Body of pancreas (tissue), 4 donors: ENCODE data around the gene HLA-DQA1.
"Not testable (repeated sequence)": the region's sequence is repeated elsewhere in the genome, so short reads cannot be mapped to it uniquely, and the experiment has no call there.

Experiments
- POLR2A ChIP-seq, 3 donors: fragments of 450-650 bp; IDR thresholded peaks; one replicate each; pipeline ENCODE4 v1.6.1; 2016; ENCODE audit warnings: antibody characterized with exemption in 3 of 3, mild to moderate bottlenecking in 2 of 3
- TF ChIP-seq, protein P1 (sequence below), 7 experiments: fragments of 450-650 bp in 4 of 7; fragments of 200-600 bp in 3 of 7; sonication (generic) in 3 of 7; IDR thresholded peaks; one replicate each; pipeline ENCODE4 v1.5.1; 2016 to 2019; ENCODE audit warnings: antibody characterized with exemption in 7 of 7

DNA sequence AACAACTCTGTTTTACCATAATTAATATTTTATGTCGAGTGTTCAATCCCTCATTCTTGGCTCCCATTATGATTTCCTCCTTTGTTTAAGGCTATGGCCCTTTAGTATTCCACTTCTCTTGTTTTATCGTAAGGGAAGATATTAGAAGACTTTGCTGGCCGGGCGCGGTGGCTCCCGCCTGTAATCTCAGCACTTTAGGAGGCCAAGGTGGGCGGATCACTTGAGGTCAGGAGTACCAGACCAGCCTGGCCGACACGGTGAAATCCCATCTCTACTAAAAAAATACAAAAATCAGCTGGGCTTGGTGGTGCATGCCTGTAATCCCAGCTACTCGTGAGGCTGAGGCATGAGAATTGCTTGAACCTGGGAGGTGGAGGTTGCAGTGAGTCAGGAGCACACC is 46.5 kb upstream of the HLA-DQA1 start:
- TF ChIP-seq, protein P1, sequence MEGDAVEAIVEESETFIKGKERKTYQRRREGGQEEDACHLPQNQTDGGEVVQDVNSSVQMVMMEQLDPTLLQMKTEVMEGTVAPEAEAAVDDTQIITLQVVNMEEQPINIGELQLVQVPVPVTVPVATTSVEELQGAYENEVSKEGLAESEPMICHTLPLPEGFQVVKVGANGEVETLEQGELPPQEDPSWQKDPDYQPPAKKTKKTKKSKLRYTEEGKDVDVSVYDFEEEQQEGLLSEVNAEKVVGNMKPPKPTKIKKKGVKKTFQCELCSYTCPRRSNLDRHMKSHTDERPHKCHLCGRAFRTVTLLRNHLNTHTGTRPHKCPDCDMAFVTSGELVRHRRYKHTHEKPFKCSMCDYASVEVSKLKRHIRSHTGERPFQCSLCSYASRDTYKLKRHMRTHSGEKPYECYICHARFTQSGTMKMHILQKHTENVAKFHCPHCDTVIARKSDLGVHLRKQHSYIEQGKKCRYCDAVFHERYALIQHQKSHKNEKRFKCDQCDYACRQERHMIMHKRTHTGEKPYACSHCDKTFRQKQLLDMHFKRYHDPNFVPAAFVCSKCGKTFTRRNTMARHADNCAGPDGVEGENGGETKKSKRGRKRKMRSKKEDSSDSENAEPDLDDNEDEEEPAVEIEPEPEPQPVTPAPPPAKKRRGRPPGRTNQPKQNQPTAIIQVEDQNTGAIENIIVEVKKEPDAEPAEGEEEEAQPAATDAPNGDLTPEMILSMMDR (IDR thresholded peaks at IDR 0.05): not testable (repeated sequence)
- TF ChIP-seq POLR2A (IDR thresholded peaks at IDR 0.05): not testable (repeated sequence)
